H9 (cell line): Measurements from ENCODE around the gene CCDC157. TPM values are rescaled to one million over a fixed set of nuclear protein-coding genes. Genes with fewer than 3 reads are reported as not detected.

Experiments used
- DNase-seq: peaks from one replicate; pipeline ENCODE4 v3.0.0-alpha.2; 2017
- H2AFZ ChIP-seq: one replicate; pipeline ENCODE4 v1.6.1; 2013; ENCODE audit warnings: mild to moderate bottlenecking, low read length, control low read depth, moderate library complexity
- H2AK5ac ChIP-seq: 2 replicates; pipeline ENCODE4 v1.6.1; 2013; ENCODE audit warnings: low read length, control low read depth, mixed read lengths; ENCODE audit not compliant: insufficient read length
- H2BK120ac ChIP-seq: one replicate; pipeline ENCODE4 v1.6.1; 2013; ENCODE audit warnings: low read depth, mild to moderate bottlenecking, low read length, control low read depth, inconsistent platforms; ENCODE audit not compliant: poor library complexity, severe bottlenecking
- H2BK12ac ChIP-seq: 2 replicates; pipeline ENCODE4 v1.6.1; 2013; ENCODE audit warnings: low read length, control low read depth, mixed read lengths, low read depth; ENCODE audit not compliant: insufficient read length
- H2BK15ac ChIP-seq: 2 replicates; pipeline ENCODE4 v1.6.1; 2013; ENCODE audit warnings: low read depth, low read length, control low read depth
- H2BK20ac ChIP-seq: one replicate; pipeline ENCODE4 v1.6.1; 2013; ENCODE audit warnings: low read depth, mild to moderate bottlenecking, low read length, control low read depth, inconsistent platforms; ENCODE audit not compliant: poor library complexity, severe bottlenecking
- H2BK5ac ChIP-seq: 2 replicates; pipeline ENCODE4 v1.6.1; 2013; ENCODE audit warnings: low read length, control low read depth, mixed read lengths; ENCODE audit not compliant: insufficient read length
- H3K14ac ChIP-seq: 2 replicates; pipeline ENCODE4 v1.6.1; 2013; ENCODE audit warnings: low read length, control low read depth; ENCODE audit not compliant: insufficient read depth
- H3K18ac ChIP-seq: 2 replicates; pipeline ENCODE4 v1.6.1; 2013; ENCODE audit warnings: low read depth, mild to moderate bottlenecking, mixed read lengths, low read length, control low read depth; ENCODE audit not compliant: insufficient read length
- H3K23ac ChIP-seq: 2 replicates; pipeline ENCODE4 v1.6.1; 2013; ENCODE audit warnings: low read length, control low read depth, mixed read lengths, low read depth; ENCODE audit not compliant: insufficient read length
- H3K23me2 ChIP-seq: 2 replicates; pipeline ENCODE4 v1.6.1; 2013; ENCODE audit warnings: low read depth, mild to moderate bottlenecking, mixed read lengths, low read length, control low read depth; ENCODE audit not compliant: insufficient read length, poor library complexity, severe bottlenecking
- H3K27ac ChIP-seq: 2 replicates; pipeline ENCODE4 v1.5.1; 2013; ENCODE audit warnings: low read length, control low read depth, mixed read lengths, low read depth; ENCODE audit not compliant: insufficient read length
- H3K27me3 ChIP-seq: 2 replicates; pipeline ENCODE4 v1.6.1; 2013; ENCODE audit warnings: low read length, control low read depth, inconsistent platforms; ENCODE audit not compliant: insufficient read depth
- H3K4ac ChIP-seq: 2 replicates; pipeline ENCODE4 v1.6.1; 2013; ENCODE audit warnings: low read depth, mild to moderate bottlenecking, control low read depth, inconsistent platforms, low read length, moderate library complexity
- H3K4me1 ChIP-seq: 2 replicates; pipeline ENCODE4 v1.6.1; 2013; ENCODE audit warnings: low read length, control low read depth, inconsistent platforms; ENCODE audit not compliant: insufficient read depth
- H3K4me2 ChIP-seq: 2 replicates; pipeline ENCODE4 v1.6.1; 2013; ENCODE audit warnings: low read length, control low read depth, mixed read lengths; ENCODE audit not compliant: insufficient read length, insufficient read depth
- H3K56ac ChIP-seq: 2 replicates; pipeline ENCODE4 v1.6.1; 2013; ENCODE audit warnings: low read depth, mild to moderate bottlenecking, mixed read lengths, low read length, control low read depth; ENCODE audit not compliant: insufficient read length
- H3K79me1 ChIP-seq: 2 replicates; pipeline ENCODE4 v1.6.1; 2013; ENCODE audit warnings: low read depth, mild to moderate bottlenecking, moderate library complexity, low read length, control low read depth, inconsistent platforms; ENCODE audit not compliant: insufficient read depth, poor library complexity, severe bottlenecking
- H3K79me2 ChIP-seq: 2 replicates; pipeline ENCODE4 v1.6.1; 2013; ENCODE audit warnings: low read length, control low read depth, inconsistent platforms; ENCODE audit not compliant: insufficient read depth
- H3K9ac ChIP-seq: 2 replicates; pipeline ENCODE4 v1.6.1; 2013; ENCODE audit warnings: low read length, control low read depth, mixed read lengths; ENCODE audit not compliant: insufficient read length; ENCODE audit errors: extremely low read depth
- H3K9me3 ChIP-seq: one replicate; pipeline ENCODE4 v1.6.1; 2013; ENCODE audit warnings: low read depth, low read length, inconsistent platforms; ENCODE audit not compliant: control insufficient read depth
- H3T11ph ChIP-seq: one replicate; pipeline ENCODE4 v1.6.1; 2013; ENCODE audit warnings: mild to moderate bottlenecking, low read length, control low read depth, inconsistent platforms
- H4K20me1 ChIP-seq: one replicate; pipeline ENCODE4 v1.6.1; 2013; ENCODE audit not compliant: control insufficient read depth, insufficient read length, insufficient read depth
- H4K5ac ChIP-seq: 2 replicates; pipeline ENCODE4 v1.6.1; 2013; ENCODE audit warnings: low read depth, mild to moderate bottlenecking, mixed read lengths, low read length, control low read depth; ENCODE audit not compliant: insufficient read length
- H4K8ac ChIP-seq: replicated peaks from 2 replicates; pipeline ENCODE4 v1.6.1; 2013; ENCODE audit warnings: low read length, control low read depth, mixed read lengths, low read depth; ENCODE audit not compliant: insufficient read length
- H4K91ac ChIP-seq: 2 replicates; pipeline ENCODE4 v1.6.1; 2013; ENCODE audit warnings: low read depth, mild to moderate bottlenecking, moderate library complexity, mixed read lengths, low read length, control low read depth; ENCODE audit not compliant: insufficient read length
- H3K27ac Mint-ChIP-seq, 3 experiments: 2 replicates in 2 of 3; 3 replicates in 1 of 3; pipeline ENCODE4 v1.8.0; 2020 to 2021; ENCODE audit warnings: mixed read lengths in 3 of 3, mild to moderate bottlenecking in 1 of 3, moderate library complexity in 1 of 3
- H3K27me3 Mint-ChIP-seq: 2 replicates; pipeline ENCODE4 v1.8.0; 2021; ENCODE audit warnings: low read depth, mild to moderate bottlenecking, moderate library complexity, mixed read lengths
- H3K36me3 Mint-ChIP-seq, 3 experiments: 2 replicates in 2 of 3; 3 replicates in 1 of 3; pipeline ENCODE4 v1.8.0; 2020 to 2021; ENCODE audit warnings: low read depth in 3 of 3, mixed read lengths in 3 of 3; ENCODE audit not compliant: insufficient read depth in 1 of 3
- H3K4me1 Mint-ChIP-seq, 2 experiments: 2 replicates each; pipeline ENCODE4 v1.8.0; 2020; ENCODE audit warnings: mixed read lengths in 2 of 2
- H3K4me3 Mint-ChIP-seq, 2 experiments: 2 replicates in 1 of 2; 3 replicates in 1 of 2; pipeline ENCODE4 v1.8.0; 2020 to 2021; ENCODE audit warnings: mild to moderate bottlenecking in 2 of 2, mixed read lengths in 2 of 2, moderate library complexity in 1 of 2
- H3K9me3 Mint-ChIP-seq, 2 experiments: 2 replicates in 1 of 2; 3 replicates in 1 of 2; pipeline ENCODE4 v1.8.0; 2020; ENCODE audit warnings: mild to moderate bottlenecking in 2 of 2, mixed read lengths in 2 of 2, moderate library complexity in 1 of 2
- WGBS: extraction: QIAGEN DNeasy Blood & Tissue Kit; methylation state at CpG from one replicate; pipeline ENCODE4 v1.1.7; 2013; ENCODE audit warnings: missing lambda C conversion rate, low lambda C conversion rate, mixed read lengths; ENCODE audit not compliant: insufficient read length; ENCODE audit errors: extremely low coverage; 5-methylcytosine and 5-hydroxymethylcytosine counted together
- total RNA-seq: library from RNA; stranded (reverse); gene quantifications from 2 replicates; pipeline ENCODE4 v1.2.1, GENCODE V29; 2021
- TF ChIP-seq, protein P1 (sequence below): fragments of 200-600 bp; sonication (generic); conservative IDR thresholded peaks from 3 replicates; pipeline ENCODE4 v1.8.0; 2021; ENCODE audit warnings: antibody characterized with exemption, mild to moderate bottlenecking

The CCDC157 gene
- total RNA-seq, 1 experiment from 2014 or later: 4.3 TPM

GRCh38 chr22:30416403-30416802, 59.6 kb downstream of the CCDC157 start:
- H2AK5ac ChIP-seq: no peak overlapping the region
- no peak overlapping the region for H2AFZ ChIP-seq
- H2BK20ac ChIP-seq: no peak overlapping the region
- H3T11ph ChIP-seq: no peak overlapping the region
- H2BK5ac ChIP-seq: no peak overlapping the region
- H3K4me1 ChIP-seq: no peaks in the 10 kb centered on the region
- TF ChIP-seq, protein P1, sequence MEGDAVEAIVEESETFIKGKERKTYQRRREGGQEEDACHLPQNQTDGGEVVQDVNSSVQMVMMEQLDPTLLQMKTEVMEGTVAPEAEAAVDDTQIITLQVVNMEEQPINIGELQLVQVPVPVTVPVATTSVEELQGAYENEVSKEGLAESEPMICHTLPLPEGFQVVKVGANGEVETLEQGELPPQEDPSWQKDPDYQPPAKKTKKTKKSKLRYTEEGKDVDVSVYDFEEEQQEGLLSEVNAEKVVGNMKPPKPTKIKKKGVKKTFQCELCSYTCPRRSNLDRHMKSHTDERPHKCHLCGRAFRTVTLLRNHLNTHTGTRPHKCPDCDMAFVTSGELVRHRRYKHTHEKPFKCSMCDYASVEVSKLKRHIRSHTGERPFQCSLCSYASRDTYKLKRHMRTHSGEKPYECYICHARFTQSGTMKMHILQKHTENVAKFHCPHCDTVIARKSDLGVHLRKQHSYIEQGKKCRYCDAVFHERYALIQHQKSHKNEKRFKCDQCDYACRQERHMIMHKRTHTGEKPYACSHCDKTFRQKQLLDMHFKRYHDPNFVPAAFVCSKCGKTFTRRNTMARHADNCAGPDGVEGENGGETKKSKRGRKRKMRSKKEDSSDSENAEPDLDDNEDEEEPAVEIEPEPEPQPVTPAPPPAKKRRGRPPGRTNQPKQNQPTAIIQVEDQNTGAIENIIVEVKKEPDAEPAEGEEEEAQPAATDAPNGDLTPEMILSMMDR: no peak
- no peaks in the 10 kb centered on the region for H3K27me3 Mint-ChIP-seq
- no peak overlapping the region for H3K14ac ChIP-seq
- H3K4me1 Mint-ChIP-seq: peaks cover 5 to 6% of the 10 kb centered on the region in 2 experiments; a peak in 3 of 4 replicates
- H3K79me2 ChIP-seq: no peaks in the 10 kb centered on the region
- no peaks in the 10 kb centered on the region for H3K9me3 ChIP-seq
- no peaks in the 10 kb centered on the region for H4K20me1 ChIP-seq
- no peak overlapping the region for H2BK15ac ChIP-seq
- no peaks in the 10 kb centered on the region for H3K9me3 Mint-ChIP-seq
- H3K56ac ChIP-seq: no peak overlapping the region
- peaks cover 11 to 70% (median 58%) of the 10 kb centered on the region in 3 experiments for H3K36me3 Mint-ChIP-seq
- H4K5ac ChIP-seq: no peak overlapping the region
- H2BK12ac ChIP-seq: no peak overlapping the region
- no peak overlapping the region for H3K4ac ChIP-seq
- no peak overlapping the region for H2BK120ac ChIP-seq
- H3K27ac Mint-ChIP-seq: no peak overlapping the region; a peak in 1 of 7 replicates
- H3K18ac ChIP-seq: no peak overlapping the region
- no CpG with 5 or more reads among the region's 2 CpGs for WGBS
- no peak overlapping the region for H3K9ac ChIP-seq
- no peak overlapping the region for H4K91ac ChIP-seq
- no peak overlapping the region for H3K23ac ChIP-seq
- no peak overlapping the region for H3K4me2 ChIP-seq
- no peak for DNase-seq
- H3K79me1 ChIP-seq: no peaks in the 10 kb centered on the region
- H3K23me2 ChIP-seq: no peaks in the 10 kb centered on the region
- H3K27ac ChIP-seq: no peak overlapping the region
- H3K4me3 Mint-ChIP-seq: no peak overlapping the region
- H4K8ac ChIP-seq: no peak overlapping the region
- no peaks in the 10 kb centered on the region for H3K27me3 ChIP-seq
